GM21786 (cell line): ENCODE results near the gene TAGAP.
"Not testable (repeated sequence)": the region's sequence is repeated elsewhere in the genome, so short reads cannot be mapped to it uniquely, and the experiment has no call there.

Experiments
- ATAC-seq: cut with Tn5 transposase; IDR thresholded peaks from one replicate; pipeline ENCODE4 v1.9.1; 2021; ENCODE audit not compliant: unreplicated experiment

TAGAP gene

GRCh38 chr6:159047891-159048685 is 3.3 kb upstream of the TAGAP start:
- no peak for ATAC-seq

- no peak for ATAC-seq
Observed at GRCh38 chr6:159045801-159046200, 1.0 kb upstream of the TAGAP start.

- no peak for ATAC-seq
Observed at GRCh38 chr6:159043947-159044346, 844 bp downstream of the TAGAP start.

- no peak for ATAC-seq
Observed at GRCh38 chr6:159043251-159043650, 1.5 kb downstream of the TAGAP start.

GRCh38 chr6:159042826-159043181 is 2.0 kb downstream of the TAGAP start:
- no peak for ATAC-seq

- peak; percentile 29 for ATAC-seq
Observed at GRCh38 chr6:159042003-159042825, 2.6 kb downstream of the TAGAP start.

- no peak for ATAC-seq
Observed at GRCh38 chr6:159041181-159041580, 3.6 kb downstream of the TAGAP start.

GRCh38 chr6:159039885-159040258 is 4.9 kb downstream of the TAGAP start:
- ATAC-seq = no peak

- ATAC-seq = peak; percentile 74
Observed at GRCh38 chr6:159038914-159039884, 5.6 kb downstream of the TAGAP start.

GRCh38 chr6:159038318-159038717 is 6.5 kb downstream of the TAGAP start:
- ATAC-seq = not testable (repeated sequence)

GRCh38 chr6:159037756-159038290 is 7.0 kb downstream of the TAGAP start:
- no peak for ATAC-seq

GRCh38 chr6:159036673-159037072 is 8.1 kb downstream of the TAGAP start:
- no peak for ATAC-seq

- ATAC-seq = no peak
Observed at GRCh38 chr6:159035891-159036290, 8.9 kb downstream of the TAGAP start.

GRCh38 chr6:159033160-159034049 is 11.4 kb downstream of the TAGAP start:
- ATAC-seq = peak; percentile 40

- no peak for ATAC-seq
Observed at GRCh38 chr6:159031846-159032245, 12.9 kb downstream of the TAGAP start.

- ATAC-seq = no peak
Observed at GRCh38 chr6:159030168-159030567, 14.6 kb downstream of the TAGAP start.

GRCh38 chr6:159025224-159025623 is 19.6 kb downstream of the TAGAP start:
- ATAC-seq = not testable (repeated sequence)

- ATAC-seq = no peak
Observed at GRCh38 chr6:159023893-159024292, 20.9 kb downstream of the TAGAP start.

GRCh38 chr6:159020011-159020410 is 24.8 kb downstream of the TAGAP start:
- ATAC-seq = no peak
